HG03280 (cell line): ENCODE measurements around the gene ZNF735.
"Not testable (repeated sequence)": the region's sequence is repeated elsewhere in the genome, so short reads cannot be mapped to it uniquely, and the experiment has no call there.

Experiments
- ATAC-seq: cut with Tn5 transposase; IDR thresholded peaks from one replicate; pipeline ENCODE4 v1.9.1; 2021; ENCODE audit warnings: mild to moderate bottlenecking, moderate library complexity; ENCODE audit not compliant: unreplicated experiment

The ZNF735 gene

DNA sequence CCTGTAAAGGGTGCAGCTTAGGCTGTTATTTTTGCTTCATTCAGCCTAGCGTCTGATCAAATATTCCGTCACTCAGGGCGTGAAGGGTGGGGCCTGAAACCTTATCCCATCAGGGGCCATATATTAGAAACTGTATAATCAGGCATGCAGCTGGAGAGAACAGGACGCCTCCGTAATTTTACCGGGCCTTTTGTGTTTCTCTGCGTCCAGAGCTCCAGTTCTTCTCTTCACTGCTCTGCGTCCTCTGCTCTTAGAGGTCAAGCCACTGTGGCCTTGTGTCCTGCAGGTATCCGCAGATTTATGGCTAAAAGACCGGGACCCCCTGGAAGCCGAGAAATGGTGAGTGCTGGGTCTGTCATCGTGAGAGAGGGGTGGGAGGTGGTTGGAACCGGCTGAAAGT lies at the start of gene ZNF735:
Gene ZNF735 (plus strand): TSS at position 301 of the 400 bp plus-strand sequence. CDS start 0 bp downstream, at position 301.
- no peak for ATAC-seq

DNA sequence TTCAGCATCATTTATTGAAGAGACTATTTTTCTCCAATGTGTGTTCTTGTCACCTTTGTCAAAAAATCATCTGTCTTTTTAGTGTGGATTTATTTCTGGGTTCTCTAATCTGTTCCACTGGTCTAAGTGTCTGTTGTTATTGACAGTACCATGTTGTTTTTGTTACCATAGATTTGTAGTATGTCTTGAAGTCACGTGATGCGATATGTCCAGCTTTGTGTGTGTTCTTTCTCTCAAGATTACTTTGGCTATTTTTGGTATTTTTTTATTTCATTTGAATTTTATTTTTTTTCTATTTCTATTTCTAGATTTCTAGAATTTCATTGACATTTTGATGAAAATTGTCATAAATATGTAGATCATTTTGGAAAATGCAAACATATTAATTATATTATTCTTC lies 36.0 kb upstream of the ZNF735 start:
- not testable (repeated sequence) for ATAC-seq

- ATAC-seq: no peak
These were observed 32.7 kb upstream of the ZNF735 start for GRCh38 chr7:64174328-64174727.

GRCh38 chr7:64174941-64175340 lies 32.1 kb upstream of the ZNF735 start:
- ATAC-seq: no peak

- ATAC-seq: no peak
These were observed 26.0 kb upstream of the ZNF735 start for GRCh38 chr7:64180989-64181388.

- no peak for ATAC-seq
These were observed 25.4 kb upstream of the ZNF735 start for GRCh38 chr7:64181586-64181985.

DNA sequence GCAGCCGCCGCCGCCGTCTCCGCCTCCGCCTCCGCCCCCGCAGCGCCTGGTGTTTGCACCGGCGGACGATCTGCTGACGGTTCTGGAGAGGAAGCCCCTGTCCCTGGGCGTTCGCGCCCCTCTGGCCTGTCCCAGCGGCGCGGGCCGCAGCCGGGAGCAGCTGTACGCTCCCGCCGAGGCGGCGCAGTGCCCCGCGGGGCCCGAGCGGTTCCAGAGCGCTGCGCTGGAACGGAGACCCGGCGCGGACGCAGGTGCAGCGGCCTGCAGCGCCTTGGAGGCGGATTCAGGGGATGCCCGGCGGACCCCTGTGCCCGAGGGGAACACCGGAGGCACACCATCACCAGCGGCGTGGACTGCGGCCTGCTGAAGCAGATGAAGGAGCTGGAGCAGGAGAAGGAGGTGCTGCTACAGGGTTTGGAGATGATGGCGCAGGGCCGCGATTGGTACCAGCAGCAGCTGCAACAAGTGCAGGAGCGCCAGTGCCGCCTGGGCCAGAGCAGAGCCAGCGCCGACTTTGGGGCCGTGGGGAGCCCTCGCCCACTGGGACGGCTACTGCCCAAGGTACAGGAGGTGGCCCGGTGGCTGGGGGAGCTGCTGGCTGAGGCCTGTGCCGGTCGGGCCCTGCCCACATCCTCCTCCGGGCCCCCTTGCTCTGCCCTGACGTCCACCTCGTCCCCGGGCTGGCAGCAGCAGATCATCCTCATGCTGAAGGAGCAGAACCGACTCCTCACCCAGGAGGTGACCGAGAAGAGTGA lies 24.8 kb upstream of the ZNF735 start:
- ATAC-seq: no peak

- no peak for ATAC-seq
These were observed 23.8 kb upstream of the ZNF735 start for GRCh38 chr7:64183126-64183742.

- no peak for ATAC-seq
These were observed 23.1 kb upstream of the ZNF735 start for GRCh38 chr7:64183827-64184372.

DNA sequence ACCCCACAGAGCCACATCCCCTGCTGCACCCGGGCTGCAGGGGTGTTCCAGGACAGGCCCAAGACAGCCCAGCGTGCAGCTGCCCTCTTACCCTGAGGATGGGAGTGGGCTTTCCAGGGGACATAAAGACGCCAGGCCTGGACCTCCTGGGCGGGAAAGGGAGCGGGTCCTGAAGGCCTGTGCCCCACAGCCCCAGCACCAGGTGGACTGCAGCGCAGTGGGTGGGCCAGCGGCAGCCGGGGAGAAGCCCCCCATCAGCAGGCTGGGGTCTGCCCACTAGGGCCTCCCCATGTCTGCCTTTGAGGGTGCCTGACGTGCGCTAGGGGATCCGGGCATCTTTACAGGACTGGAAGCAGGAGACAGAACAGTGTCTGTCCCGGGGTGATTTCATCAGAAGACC lies 22.6 kb upstream of the ZNF735 start:
- ATAC-seq: no peak

GRCh38 chr7:64187408-64187807 lies 19.6 kb upstream of the ZNF735 start:
- ATAC-seq: no peak

GRCh38 chr7:64192148-64192704 lies 14.8 kb upstream of the ZNF735 start:
- ATAC-seq: no peak

DNA sequence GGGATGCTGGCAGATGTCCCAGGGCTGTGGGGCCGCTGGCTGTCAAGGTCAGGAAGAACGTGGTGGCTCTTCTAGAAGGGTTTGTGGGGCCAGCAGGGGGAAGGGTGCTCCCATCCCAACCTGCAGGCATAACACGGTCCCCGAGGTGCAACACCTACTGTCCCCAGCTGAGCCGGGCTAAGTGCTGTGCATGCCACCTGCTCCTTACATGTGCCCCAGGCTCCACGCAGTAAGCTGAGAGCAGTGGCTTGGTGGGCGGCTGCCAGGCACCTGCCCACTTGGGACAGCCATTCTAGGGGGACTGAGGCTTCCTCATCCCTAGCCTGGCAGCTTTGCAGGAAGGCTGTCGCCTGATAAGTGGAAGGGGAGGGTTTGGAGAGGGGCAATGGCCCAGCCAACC lies 14.2 kb upstream of the ZNF735 start:
- ATAC-seq: no peak

- ATAC-seq: not testable (repeated sequence)
These were observed 12.8 kb downstream of the ZNF735 start for GRCh38 chr7:64219710-64220298.

DNA sequence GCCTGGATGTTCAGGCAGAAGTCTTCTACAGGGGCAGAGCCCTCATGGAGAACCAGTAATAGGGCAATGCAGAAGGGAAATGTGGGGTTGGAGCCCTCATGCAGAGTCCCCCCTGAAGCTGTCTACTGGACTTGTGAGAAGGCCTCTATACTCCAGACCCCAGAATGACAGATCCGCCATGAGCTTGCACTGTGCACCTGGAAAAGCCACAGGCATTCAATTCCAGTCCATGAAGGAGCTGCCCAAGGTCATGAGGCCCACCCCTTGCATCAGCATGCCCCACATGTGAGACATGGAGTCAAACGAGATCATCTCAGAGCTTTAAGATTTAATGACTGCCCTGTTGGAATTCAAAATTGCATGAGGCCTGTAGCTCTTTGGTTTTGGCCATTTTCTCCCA lies 16.4 kb downstream of the ZNF735 start:
- no peak for ATAC-seq

- not testable (repeated sequence) for ATAC-seq
These were observed 21.2 kb downstream of the ZNF735 start, which contains the start of gene ZNF679 for GRCh38 chr7:64228174-64228573. Gene ZNF679, plus strand, starts transcription at chr7:64228474. Its CDS starts 20,644 bp downstream, at chr7:64249118.

- ATAC-seq: no peak
These were observed 59.4 kb downstream of the ZNF735 start for GRCh38 chr7:64266341-64266919.
